ENCODE data around the gene PKNOX2. TPM values are rescaled to one million over a fixed set of nuclear protein-coding genes. Genes with fewer than 3 reads are reported as not detected.

The PKNOX2 gene
- total and polyA plus RNA-seq, 9 of the 15 experiments (the other 6 are each of a cell fraction or from before 2014, with no cell fraction given): not detected

DNA sequence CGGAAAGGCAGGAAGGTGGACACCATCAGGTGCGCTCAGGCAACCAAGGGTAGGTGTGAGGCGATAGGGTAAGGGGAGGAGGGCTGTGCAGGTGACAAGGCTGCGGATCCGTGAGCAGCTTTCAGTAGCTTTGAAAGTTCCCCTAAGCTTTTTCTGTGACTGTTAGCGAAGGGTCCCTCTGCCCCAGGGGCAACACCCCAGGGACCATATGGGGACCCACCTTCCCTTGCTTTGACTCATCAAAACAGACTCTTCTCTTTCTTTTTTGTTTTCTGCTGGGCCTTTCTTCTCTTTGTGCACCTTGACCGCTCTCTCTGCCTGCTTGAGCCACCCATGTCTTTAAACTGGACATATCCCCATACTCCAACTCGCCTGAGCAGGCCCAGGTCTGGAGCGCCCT lies 194.6 kb downstream of the PKNOX2 start:
- no peaks in the 10 kb centered on the region for H4K20me1 ChIP-seq (replicated peaks; ENCODE audit: control insufficient read depth, insufficient read depth, low read length)
- ChIA-PET POLR2A (interaction anchor here (1.1 kb wide), 1 partner anchor 9 kb away, joined by 3 read pairs; no protein-coding TSS in a partner anchor), CTCF (ENCODE audit: low intra/inter-chr PET ratio) (interaction anchor here (0.7 kb wide), 1 partner anchor 522 kb away, joined by 3 read pairs; no protein-coding TSS in a partner anchor)
- BruUV-seq (replicated peaks): no TSS peak
- 0 out of 2 replicates have a peak, but pooled peaks have one; percentile 5 for TF ChIP-seq MCM3 (IDR thresholded peaks at IDR 0.05)
- TF ChIP-seq, protein P1, sequence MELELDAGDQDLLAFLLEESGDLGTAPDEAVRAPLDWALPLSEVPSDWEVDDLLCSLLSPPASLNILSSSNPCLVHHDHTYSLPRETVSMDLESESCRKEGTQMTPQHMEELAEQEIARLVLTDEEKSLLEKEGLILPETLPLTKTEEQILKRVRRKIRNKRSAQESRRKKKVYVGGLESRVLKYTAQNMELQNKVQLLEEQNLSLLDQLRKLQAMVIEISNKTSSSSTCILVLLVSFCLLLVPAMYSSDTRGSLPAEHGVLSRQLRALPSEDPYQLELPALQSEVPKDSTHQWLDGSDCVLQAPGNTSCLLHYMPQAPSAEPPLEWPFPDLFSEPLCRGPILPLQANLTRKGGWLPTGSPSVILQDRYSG (tag; conservative IDR thresholded peaks at IDR 0.05; ENCODE audit: low read depth): no peak
- H3K4me3 ChIP-seq: no peak overlapping the region
- no peaks in the 10 kb centered on the region for H3K4me1 ChIP-seq (replicated peaks in 1 of 2; ENCODE audit: control insufficient read depth in 2 of 2, insufficient read depth in 2 of 2, low read length in 2 of 2)
- H3K27me3 ChIP-seq (ENCODE audit: control insufficient read depth in 2 of 2, insufficient read depth in 2 of 2, low read length in 2 of 2): peaks cover 11 to 58% of the 10 kb centered on the region in 2 experiments; a peak in 4 of 5 replicates
- no peaks in the 10 kb centered on the region for H3K9me3 ChIP-seq (replicated peaks; ENCODE audit: control insufficient read depth, insufficient read depth, low read depth, low read length)
- H3K36me3 ChIP-seq (ENCODE audit: control insufficient read depth, insufficient read depth, low read length): no peaks in the 10 kb centered on the region
- in situ Hi-C loops (cut with MboI) (no loop called here), intact Hi-C loops (cut with micrococcal nuclease) (loop anchor here (10.0 kb wide), 1 partner anchor 46 kb away; no protein-coding TSS in a partner anchor)
- no peak for FAIRE-seq
- no peak overlapping the region for H3K27ac ChIP-seq (ENCODE audit: extremely low read depth, low read depth, low read length)
- H3K79me2 ChIP-seq (ENCODE audit: control insufficient read depth, insufficient read depth, low read length): no peaks in the 10 kb centered on the region
- H3K4me2 ChIP-seq (ENCODE audit: insufficient read depth, low read length): no peak overlapping the region
- no peaks in the 10 kb centered on the region for H3K9me1 ChIP-seq (ENCODE audit: control insufficient read depth, insufficient read depth, low read length)
- no peak overlapping the region for H2AFZ ChIP-seq (ENCODE audit: low read depth, low read length)
- WGBS (ENCODE audit: insufficient coverage, low coverage, missing lambda C conversion rate): 3% methylated on average over 9 of the region's 9 CpGs
- no peak for DNase-seq (ENCODE audit: extremely low read depth in 1 of 4, low spot score in 3 of 4)
- H3K9ac ChIP-seq (ENCODE audit: insufficient read depth in 1 of 2, low read depth in 2 of 2, low read length in 2 of 2): no peak overlapping the region
- ATAC-seq: no peak

DNA sequence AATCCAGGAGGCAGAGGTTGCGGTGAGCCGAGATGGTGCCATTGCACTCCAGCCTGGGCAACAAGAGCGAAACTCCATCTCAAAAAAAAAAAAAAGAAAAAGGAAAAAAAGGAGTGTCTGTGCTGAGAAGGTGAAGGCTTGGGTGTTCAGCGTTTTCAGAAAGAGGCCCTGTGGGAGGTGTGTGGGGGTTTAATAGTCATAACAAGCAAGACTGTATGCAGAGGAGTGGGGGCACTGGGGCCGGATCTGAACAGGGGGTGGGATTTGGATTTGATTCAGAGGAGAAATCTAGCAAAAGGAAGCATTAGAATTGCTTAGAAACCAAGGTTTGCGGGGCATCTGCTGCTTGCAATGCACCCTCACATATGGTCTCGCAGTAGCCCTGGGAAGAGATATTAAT lies 195.5 kb downstream of the PKNOX2 start:
- no peak overlapping the region for H3K9ac ChIP-seq (ENCODE audit: insufficient read depth in 1 of 2, low read depth in 2 of 2, low read length in 2 of 2)
- no peak for FAIRE-seq
- H4K20me1 ChIP-seq (replicated peaks; ENCODE audit: control insufficient read depth, insufficient read depth, low read length): no peaks in the 10 kb centered on the region
- DNase-seq (ENCODE audit: extremely low read depth in 1 of 4, low spot score in 3 of 4): no peak
- no TSS peak for BruUV-seq (replicated peaks)
- no peak overlapping the region for H3K27ac ChIP-seq (ENCODE audit: extremely low read depth, low read depth, low read length)
- H2AFZ ChIP-seq (ENCODE audit: low read depth, low read length): no peak overlapping the region
- no peaks in the 10 kb centered on the region for H3K36me3 ChIP-seq (ENCODE audit: control insufficient read depth, insufficient read depth, low read length)
- 0% methylated on average over 3 of the region's 7 CpGs for WGBS (ENCODE audit: insufficient coverage, low coverage, missing lambda C conversion rate)
- POLR2A ChIA-PET: no interaction called here
- no peak overlapping the region for H3K4me2 ChIP-seq (ENCODE audit: insufficient read depth, low read length)
- H3K9me3 ChIP-seq (replicated peaks; ENCODE audit: control insufficient read depth, insufficient read depth, low read depth, low read length): no peaks in the 10 kb centered on the region
- intact Hi-C loops (cut with micrococcal nuclease) (no loop called here), in situ Hi-C loops (cut with MboI) (no loop called here)
- ATAC-seq: no peak
- no peaks in the 10 kb centered on the region for H3K4me1 ChIP-seq (replicated peaks in 1 of 2; ENCODE audit: control insufficient read depth in 2 of 2, insufficient read depth in 2 of 2, low read length in 2 of 2)
- H3K9me1 ChIP-seq (ENCODE audit: control insufficient read depth, insufficient read depth, low read length): no peaks in the 10 kb centered on the region
- peaks cover 10 to 66% of the 10 kb centered on the region in 2 experiments; a peak in 4 of 5 replicates for H3K27me3 ChIP-seq (ENCODE audit: control insufficient read depth in 2 of 2, insufficient read depth in 2 of 2, low read length in 2 of 2)
- no peaks in the 10 kb centered on the region for H3K79me2 ChIP-seq (ENCODE audit: control insufficient read depth, insufficient read depth, low read length)
- H3K4me3 ChIP-seq: no peak overlapping the region
- CTCF ChIA-PET (ENCODE audit: low intra/inter-chr PET ratio): no interaction called here
- TF ChIP-seq ZNF589 (CRISPR knock-in tag; IDR thresholded peaks at IDR 0.05; ENCODE audit: low read depth) (no peak), COPS2 (conservative IDR thresholded peaks at IDR 0.05) (no peak), BCOR (IDR thresholded peaks at IDR 0.05) (no peak), TRIM24 (IDR thresholded peaks at IDR 0.05) (no peak)
- TF ChIP-seq, protein P2, sequence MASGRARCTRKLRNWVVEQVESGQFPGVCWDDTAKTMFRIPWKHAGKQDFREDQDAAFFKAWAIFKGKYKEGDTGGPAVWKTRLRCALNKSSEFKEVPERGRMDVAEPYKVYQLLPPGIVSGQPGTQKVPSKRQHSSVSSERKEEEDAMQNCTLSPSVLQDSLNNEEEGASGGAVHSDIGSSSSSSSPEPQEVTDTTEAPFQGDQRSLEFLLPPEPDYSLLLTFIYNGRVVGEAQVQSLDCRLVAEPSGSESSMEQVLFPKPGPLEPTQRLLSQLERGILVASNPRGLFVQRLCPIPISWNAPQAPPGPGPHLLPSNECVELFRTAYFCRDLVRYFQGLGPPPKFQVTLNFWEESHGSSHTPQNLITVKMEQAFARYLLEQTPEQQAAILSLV (tag; IDR thresholded peaks at IDR 0.05): no peak
